Right renal pelvis (tissue), 4 donors: ENCODE data around the gene GNRHR. TPM values are rescaled to one million over a fixed set of nuclear protein-coding genes. Genes with fewer than 3 reads are reported as not detected.
"Not testable (repeated sequence)": the region's sequence is repeated elsewhere in the genome, so short reads cannot be mapped to it uniquely, and the experiment has no call there.

Experiments
- DNase-seq, 4 donors: peaks; one replicate each; pipeline ENCODE4 v3.0.0-alpha.2; 2013; ENCODE audit warnings: low read depth in 4 of 4, low spot score in 3 of 4, missing footprints in 1 of 4
- polyA plus RNA-seq, 4 donors: library from polyadenylated mRNA; unstranded; fragments of 120-200 nt; gene quantifications; one replicate each; pipeline ENCODE4 v1.2.1, GENCODE V29; 2013; ENCODE audit not compliant: insufficient read length in 4 of 4

Gene GNRHR
- polyA plus RNA-seq, 4 donors: 0.28 to 0.60 (median 0.40) TPM

GRCh38 chr4:67730511-67730910 lies 23.7 kb downstream of the GNRHR start:
- not testable (repeated sequence) for DNase-seq

- no peak for DNase-seq
Measured at GRCh38 chr4:67727124-67727850, 26.9 kb downstream of the GNRHR start.

GRCh38 chr4:67725981-67726380 lies 28.2 kb downstream of the GNRHR start:
- no peak for DNase-seq

- no peak for DNase-seq
Measured at GRCh38 chr4:67725132-67725531, 29.1 kb downstream of the GNRHR start.

GRCh38 chr4:67723949-67724348 lies 30.2 kb downstream of the GNRHR start:
- DNase-seq: no peak

GRCh38 chr4:67723341-67723740 lies 30.8 kb downstream of the GNRHR start:
- DNase-seq: no peak

- DNase-seq: no peak
Measured at GRCh38 chr4:67721770-67722597, 32.2 kb downstream of the GNRHR start.

- no peak for DNase-seq
Measured at GRCh38 chr4:67721315-67721769, 32.8 kb downstream of the GNRHR start.

- no peak for DNase-seq
Measured at GRCh38 chr4:67719953-67720617, 34.1 kb downstream of the GNRHR start.

GRCh38 chr4:67718848-67719247 lies 35.3 kb downstream of the GNRHR start:
- DNase-seq: no peak

- no peak for DNase-seq
Measured at GRCh38 chr4:67717586-67717985, 36.6 kb downstream of the GNRHR start.

- no peak for DNase-seq
Measured at GRCh38 chr4:67714955-67715354, 39.2 kb downstream of the GNRHR start.

GRCh38 chr4:67714248-67714583 lies 40.0 kb downstream of the GNRHR start:
- no peak for DNase-seq

- DNase-seq: no peak
Measured at GRCh38 chr4:67713529-67714247, 40.5 kb downstream of the GNRHR start.

- DNase-seq: no peak
Measured at GRCh38 chr4:67712650-67713528, 41.3 kb downstream of the GNRHR start.

GRCh38 chr4:67712000-67712625 lies 42.1 kb downstream of the GNRHR start:
- DNase-seq: no peak

- not testable (repeated sequence) for DNase-seq
Measured at GRCh38 chr4:67706682-67707081, 47.5 kb downstream of the GNRHR start.

GRCh38 chr4:67704843-67705242 lies 49.3 kb downstream of the GNRHR start:
- DNase-seq: no peak

- no peak for DNase-seq
Measured at GRCh38 chr4:67702166-67702565, 52.0 kb downstream of the GNRHR start.
